ENCODE data around the gene RIMS3.

GRCh38 chr1:40710581-40711315 is 45.3 kb upstream of the RIMS3 start:
- TF ChIP-seq EZH2 (optimal IDR thresholded peaks at IDR 0.05; ENCODE audit: low read depth, low read length): no peak
- TF ChIP-seq, protein P1, sequence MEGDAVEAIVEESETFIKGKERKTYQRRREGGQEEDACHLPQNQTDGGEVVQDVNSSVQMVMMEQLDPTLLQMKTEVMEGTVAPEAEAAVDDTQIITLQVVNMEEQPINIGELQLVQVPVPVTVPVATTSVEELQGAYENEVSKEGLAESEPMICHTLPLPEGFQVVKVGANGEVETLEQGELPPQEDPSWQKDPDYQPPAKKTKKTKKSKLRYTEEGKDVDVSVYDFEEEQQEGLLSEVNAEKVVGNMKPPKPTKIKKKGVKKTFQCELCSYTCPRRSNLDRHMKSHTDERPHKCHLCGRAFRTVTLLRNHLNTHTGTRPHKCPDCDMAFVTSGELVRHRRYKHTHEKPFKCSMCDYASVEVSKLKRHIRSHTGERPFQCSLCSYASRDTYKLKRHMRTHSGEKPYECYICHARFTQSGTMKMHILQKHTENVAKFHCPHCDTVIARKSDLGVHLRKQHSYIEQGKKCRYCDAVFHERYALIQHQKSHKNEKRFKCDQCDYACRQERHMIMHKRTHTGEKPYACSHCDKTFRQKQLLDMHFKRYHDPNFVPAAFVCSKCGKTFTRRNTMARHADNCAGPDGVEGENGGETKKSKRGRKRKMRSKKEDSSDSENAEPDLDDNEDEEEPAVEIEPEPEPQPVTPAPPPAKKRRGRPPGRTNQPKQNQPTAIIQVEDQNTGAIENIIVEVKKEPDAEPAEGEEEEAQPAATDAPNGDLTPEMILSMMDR (IDR thresholded peaks at IDR 0.05; ENCODE audit: low read length): no peak
